Activated CD4-positive, CD25-positive, alpha-beta regulatory T cell treated with anti-CD3 and anti-CD28 coated beads, Interleukin-2, amount 50 U/mL, for 24 hours (primary cell): ENCODE measurements around the gene NRL.
A peak's percentile ranks its signal among the peaks of the same experiment; 100 is the strongest.

ENCODE experiments used
- ATAC-seq, 2 donors: fragments of 150-1000 bp; cut with Tn5 transposase; one replicate each; pipeline ENCODE4 v1.10.0; 2021; ENCODE audit warnings: mild to moderate bottlenecking in 1 of 2, moderate library complexity in 1 of 2

The NRL gene

GRCh38 chr14:24098927-24099813 is 15.6 kb downstream of the NRL start:
- ATAC-seq, result no peak

- ATAC-seq, result no peak
Observed at GRCh38 chr14:24098229-24098926, 16.4 kb downstream of the NRL start.

GRCh38 chr14:24096545-24097181 is 18.1 kb downstream of the NRL start:
- no peak for ATAC-seq

DNA sequence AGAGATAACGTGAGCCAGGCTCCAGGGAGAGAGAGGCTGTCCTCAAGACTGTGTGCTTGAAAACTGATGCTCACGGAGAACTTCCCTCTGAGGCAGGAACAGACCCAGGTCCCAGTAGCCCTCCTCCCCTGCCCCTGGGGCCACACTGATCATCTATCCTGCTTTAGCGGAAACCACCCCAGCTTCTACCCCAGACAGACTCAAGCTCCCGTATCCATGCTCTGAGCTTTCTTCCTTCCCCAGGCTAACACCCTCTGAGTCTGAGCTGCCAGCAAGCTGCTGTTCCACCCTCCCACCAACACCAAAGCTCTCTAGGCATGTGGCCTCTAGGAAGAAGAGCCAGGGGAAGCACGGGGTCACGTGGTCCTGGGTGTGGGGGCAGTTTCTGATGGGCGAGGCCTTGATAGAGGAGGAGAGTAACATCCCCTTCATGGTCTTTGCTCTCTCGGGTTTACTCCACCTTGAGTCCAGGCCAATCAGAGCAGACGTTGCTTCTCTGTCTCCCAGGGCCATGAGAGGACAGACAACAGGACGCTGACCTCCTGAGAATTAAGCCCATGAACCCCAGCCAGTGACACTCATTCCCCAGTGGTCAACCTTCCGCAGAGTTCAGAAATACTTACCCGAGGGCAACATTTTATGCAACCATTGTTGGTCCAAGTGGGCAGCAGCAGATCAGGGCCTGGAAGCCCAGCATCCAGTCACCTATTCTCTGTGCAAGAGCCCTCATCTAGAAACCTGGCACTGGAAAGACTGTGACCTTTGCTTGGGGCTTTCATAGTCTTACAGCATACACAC is 19.3 kb downstream of the NRL start:
- peak; percentile 44 to 48 for ATAC-seq

GRCh38 chr14:24094841-24095270 is 19.9 kb downstream of the NRL start:
- ATAC-seq, result no peak

- peak; percentile 75 to 77 for ATAC-seq
Observed at GRCh38 chr14:24093901-24094840, 20.6 kb downstream of the NRL start, which contains the start of gene PCK2. Gene PCK2 (plus strand): TSS chr14:24094311. CDS start chr14:24094406, 95 bp downstream.

GRCh38 chr14:24093207-24093900 is 21.4 kb downstream of the NRL start:
- no peak for ATAC-seq

GRCh38 chr14:24092505-24093206 is 22.1 kb downstream of the NRL start:
- no peak for ATAC-seq

DNA sequence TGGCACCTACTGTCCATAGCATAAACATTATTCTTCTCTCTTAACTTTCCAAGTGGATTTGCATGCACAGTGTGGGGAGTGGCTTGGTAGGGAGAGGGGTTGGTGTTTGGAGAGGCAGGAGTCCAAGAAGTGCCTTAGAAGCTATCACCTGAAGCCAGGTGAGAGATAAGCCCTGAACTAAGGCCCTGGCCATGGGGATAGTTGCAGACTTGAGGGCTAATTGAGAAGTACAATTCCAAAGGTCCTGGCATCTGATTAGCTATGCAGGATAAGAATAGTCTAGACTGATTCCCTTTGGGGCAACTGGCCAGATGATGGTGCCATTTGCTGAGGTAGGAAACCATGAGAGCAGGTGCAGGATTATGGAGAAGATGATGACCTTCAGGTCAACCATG is 22.6 kb downstream of the NRL start:
- ATAC-seq, result no peak

DNA sequence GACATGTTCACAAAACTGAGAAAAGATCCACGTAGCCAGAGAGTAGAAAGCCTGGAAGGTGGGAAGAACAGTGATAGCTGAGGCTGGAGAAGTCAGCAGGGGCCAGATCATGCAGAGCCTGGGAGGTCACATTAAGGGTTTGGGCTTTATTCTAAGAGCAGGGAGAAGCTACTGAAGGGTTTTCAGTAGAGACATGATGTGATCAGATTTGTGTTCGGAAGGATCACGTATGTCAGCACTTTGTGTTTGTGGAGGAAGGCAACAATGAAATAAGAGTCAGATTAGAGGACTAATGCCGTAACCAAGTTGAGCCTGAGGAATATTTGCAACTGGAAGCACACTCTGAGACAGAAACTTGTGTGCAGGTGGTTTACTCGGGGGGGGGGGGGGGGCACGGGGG is 24.9 kb downstream of the NRL start:
- no peak for ATAC-seq

- no peak for ATAC-seq
Observed at GRCh38 chr14:24088095-24088494, 26.7 kb downstream of the NRL start.

DNA sequence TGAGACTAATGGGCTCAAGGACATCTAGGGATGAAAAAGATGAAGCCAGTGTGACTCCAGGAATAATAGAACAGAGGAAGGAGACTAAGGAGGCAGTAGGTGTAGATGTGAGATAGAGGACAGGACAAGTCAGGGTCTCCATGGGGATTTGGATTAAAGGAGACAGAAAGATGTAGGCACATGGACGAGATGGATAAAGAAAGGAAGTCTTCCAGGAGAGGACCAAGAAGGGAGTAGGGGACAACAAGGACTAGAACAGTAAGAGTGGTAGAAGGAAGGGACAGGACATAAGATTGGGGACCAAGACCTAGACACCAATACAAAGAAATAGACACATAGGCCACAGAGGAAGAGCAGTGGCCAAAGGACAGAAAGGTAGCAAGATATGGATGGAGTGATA is 27.7 kb downstream of the NRL start:
- no peak for ATAC-seq

DNA sequence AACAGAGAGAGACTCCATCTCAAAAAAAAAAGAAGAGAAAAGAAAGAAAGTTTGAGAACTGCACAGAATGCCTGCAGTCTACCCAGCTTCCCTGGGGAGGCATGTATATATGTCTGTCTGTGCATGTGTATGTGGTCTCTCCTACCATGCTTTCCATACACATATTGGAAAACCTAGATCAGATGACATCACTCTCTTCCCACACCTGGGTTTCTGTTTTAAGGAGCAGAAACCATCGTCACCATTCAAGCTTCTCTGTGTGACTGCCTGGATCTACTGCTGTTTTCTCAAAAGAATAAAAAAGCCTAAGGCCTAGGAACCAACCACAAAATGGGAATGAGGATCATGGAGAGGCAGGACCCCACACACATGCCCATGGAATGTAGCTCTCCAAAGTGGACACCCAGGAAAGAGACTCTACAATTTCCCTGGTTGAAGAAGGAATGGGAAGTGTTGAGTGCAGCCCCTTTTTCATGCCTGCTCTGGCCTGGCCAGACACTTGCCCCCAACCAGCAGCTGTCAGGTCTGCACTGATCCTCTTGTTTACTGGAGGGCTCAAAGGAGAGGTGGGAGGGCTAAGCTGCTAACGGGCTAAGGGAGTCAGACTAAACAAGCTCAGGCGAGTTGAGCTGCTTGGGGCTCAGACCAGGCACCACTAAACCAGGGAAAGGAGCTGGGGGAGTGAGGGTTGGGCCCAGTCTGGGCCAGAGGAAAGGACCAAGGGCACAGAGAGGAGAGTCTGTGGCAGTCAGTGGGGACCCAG is 28.4 kb downstream of the NRL start:
- no peak for ATAC-seq

DNA sequence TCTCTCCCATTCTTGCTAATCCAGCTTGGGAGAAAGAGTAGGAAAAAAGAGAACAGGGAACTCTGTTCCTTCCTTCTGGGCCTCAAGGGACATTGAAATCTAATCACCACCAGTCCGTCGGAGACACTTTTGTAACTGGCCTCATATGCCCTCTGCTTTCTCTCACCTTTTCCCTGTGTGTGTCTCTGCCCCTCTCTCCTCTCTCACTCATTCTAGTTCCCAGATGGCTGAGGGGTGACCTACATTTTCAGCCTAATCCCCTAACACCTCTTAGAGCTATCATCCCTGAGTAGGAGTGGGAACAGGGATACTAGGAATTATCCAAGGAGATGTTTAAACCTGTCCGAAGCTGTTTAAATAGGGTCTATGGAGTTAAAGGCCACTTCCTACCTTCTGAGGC is 29.5 kb downstream of the NRL start:
- ATAC-seq, result no peak

- no peak for ATAC-seq
Observed at GRCh38 chr14:24084440-24084839, 30.3 kb downstream of the NRL start.

DNA sequence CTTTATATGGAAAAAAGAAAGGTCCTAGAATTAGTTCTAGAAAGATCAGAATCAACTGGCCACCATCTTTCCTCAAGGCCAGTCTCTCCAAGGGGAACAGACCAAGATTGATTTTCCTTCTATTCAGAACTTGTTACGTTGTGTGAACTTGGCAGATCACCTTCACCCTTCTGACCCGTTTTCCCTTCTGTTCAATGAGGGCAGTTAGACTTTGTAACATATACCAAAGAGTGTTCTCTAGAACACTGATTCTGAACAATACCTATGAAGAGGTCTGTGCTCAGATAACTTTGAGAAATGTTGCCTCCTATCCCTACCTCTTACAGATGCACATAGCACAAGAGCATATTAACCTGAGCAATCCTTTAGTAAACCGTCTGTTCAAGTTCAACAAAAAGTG is 31.3 kb downstream of the NRL start:
- no peak for ATAC-seq

DNA sequence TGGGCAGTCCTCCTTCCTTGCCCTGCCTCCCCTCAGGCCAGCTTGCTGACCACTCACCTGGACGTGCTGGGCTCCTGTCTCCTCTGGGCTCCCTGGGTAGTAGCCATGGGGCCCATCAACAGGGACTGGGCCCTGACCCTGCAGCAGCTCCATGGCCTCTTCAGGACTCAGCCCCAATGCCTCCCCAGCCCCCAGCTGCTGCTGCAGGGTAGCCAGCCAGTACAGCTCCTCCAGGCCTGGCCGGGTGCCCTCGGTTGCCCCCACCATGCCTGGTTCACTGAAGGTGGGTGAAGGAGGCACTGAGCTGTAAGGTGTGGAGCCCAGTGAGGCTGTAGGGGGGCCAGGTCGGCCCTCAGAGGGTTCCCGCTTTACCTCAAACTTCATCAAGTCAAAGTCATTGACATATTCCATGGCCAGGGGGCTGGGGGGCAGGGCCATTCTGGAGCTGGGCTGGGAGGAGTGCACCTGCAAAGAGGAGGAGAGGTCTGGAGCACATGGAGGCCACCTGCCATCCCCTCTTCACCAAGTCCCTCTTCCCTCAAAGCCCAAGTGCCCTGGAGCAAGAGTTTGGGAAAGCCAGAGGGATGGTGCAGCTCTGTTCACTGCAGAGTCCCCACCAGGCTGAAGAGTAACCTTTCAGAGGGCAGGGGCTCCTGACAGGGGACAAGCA is 32.2 kb downstream of the NRL start:
- ATAC-seq, result no peak

GRCh38 chr14:24081739-24082211 is 33.0 kb downstream of the NRL start:
- no peak for ATAC-seq
